Measurements from ENCODE around the gene PKD2.

DNA sequence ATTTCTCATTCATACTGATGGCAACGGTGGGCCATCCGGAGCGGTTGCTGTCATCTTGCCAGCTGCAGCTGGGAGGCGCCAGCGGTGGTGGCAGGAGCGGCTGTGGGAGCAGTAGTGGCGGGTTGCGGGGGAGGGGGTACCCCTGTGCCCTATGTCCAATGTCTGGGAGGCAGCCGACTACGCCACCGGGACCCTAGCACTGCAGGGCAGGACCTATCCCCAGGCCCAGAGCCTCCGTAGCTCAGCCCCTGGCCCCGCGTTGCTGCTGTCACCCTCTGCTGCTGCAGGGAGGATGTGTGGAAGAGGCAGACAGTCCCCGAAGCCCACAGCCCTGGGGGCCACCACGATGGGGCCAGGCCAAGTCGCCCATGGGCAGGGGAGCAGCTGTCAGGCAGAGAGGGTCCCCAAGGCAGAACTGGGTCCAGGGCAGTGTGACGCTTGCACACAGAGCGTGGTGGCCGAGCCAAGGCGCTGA, 41.9 kb upstream of the PKD2 start:
- TF ChIP-seq, protein P1, sequence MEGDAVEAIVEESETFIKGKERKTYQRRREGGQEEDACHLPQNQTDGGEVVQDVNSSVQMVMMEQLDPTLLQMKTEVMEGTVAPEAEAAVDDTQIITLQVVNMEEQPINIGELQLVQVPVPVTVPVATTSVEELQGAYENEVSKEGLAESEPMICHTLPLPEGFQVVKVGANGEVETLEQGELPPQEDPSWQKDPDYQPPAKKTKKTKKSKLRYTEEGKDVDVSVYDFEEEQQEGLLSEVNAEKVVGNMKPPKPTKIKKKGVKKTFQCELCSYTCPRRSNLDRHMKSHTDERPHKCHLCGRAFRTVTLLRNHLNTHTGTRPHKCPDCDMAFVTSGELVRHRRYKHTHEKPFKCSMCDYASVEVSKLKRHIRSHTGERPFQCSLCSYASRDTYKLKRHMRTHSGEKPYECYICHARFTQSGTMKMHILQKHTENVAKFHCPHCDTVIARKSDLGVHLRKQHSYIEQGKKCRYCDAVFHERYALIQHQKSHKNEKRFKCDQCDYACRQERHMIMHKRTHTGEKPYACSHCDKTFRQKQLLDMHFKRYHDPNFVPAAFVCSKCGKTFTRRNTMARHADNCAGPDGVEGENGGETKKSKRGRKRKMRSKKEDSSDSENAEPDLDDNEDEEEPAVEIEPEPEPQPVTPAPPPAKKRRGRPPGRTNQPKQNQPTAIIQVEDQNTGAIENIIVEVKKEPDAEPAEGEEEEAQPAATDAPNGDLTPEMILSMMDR (IDR thresholded peaks at IDR 0.05) = no peak
- TF ChIP-seq POLR2AphosphoS5 (IDR thresholded peaks at IDR 0.05; ENCODE audit: insufficient read depth in 1 of 2, low read depth in 1 of 2) (no peak), POLR2A (IDR thresholded peaks at IDR 0.05) (no peak)

All from vagina (tissue), 2 donors.